ENCODE data around the gene TBC1D14.

TBC1D14 gene

DNA sequence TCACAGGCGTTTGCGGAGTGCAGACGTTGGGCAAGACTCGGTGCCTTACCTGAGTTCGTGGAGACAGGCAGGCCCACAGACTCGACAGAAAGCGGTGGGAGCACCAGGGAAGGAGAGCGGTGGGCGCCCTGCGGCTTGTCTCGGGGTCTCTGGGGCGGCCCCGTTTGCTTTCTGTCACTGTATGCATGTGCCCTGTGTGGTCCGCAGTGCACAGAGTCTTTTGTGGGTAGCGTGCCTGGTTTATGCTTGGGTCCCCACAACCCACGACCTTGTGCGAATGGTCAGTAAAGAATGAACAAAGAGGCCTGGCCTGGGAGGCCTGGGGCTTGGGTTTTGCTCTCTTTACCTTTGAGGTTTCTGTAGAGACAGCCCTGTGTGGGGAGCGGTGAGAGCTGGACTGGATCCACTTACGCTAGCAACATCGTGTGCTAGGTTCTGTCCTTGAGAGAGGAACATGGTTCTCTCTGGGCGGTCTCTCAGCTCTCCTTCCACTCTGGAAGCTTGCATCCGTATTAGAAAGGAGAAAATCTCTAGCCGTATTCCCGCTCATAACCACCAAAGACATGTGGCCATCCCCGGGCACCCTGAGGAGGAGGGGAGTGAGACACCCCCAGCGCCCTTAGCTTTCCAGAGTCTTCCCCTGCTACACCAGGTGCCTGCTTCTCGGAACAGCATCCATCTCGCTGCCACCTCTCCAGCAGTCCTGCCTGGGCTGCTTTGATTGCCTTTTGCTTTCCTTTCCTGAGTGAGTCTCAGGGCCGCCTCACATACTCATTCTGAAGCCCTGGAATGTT is 134.7 kb downstream of the TBC1D14 start:
- no peak for DNase-seq (ENCODE audit: low read depth)

DNA sequence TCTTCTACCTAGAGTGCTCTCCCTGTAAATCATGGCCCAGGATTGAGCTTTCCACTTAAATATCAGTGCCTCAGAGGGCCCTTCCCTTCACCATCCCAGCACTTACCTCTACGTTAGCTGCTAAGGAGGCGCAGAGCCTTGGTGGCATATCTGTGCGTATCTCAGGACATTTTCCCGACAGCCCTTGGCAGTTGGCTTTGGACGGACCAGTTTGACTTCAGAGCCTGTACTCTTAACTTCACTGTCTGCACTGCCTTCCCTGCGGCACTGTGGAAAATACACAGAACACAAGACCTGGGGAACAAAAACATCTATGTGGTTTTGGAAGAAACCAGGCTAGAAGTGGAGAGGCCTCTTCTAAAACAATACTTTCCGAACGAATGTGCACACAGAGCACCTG is 135.9 kb downstream of the TBC1D14 start:
- DNase-seq (ENCODE audit: low read depth) = no peak

DNA sequence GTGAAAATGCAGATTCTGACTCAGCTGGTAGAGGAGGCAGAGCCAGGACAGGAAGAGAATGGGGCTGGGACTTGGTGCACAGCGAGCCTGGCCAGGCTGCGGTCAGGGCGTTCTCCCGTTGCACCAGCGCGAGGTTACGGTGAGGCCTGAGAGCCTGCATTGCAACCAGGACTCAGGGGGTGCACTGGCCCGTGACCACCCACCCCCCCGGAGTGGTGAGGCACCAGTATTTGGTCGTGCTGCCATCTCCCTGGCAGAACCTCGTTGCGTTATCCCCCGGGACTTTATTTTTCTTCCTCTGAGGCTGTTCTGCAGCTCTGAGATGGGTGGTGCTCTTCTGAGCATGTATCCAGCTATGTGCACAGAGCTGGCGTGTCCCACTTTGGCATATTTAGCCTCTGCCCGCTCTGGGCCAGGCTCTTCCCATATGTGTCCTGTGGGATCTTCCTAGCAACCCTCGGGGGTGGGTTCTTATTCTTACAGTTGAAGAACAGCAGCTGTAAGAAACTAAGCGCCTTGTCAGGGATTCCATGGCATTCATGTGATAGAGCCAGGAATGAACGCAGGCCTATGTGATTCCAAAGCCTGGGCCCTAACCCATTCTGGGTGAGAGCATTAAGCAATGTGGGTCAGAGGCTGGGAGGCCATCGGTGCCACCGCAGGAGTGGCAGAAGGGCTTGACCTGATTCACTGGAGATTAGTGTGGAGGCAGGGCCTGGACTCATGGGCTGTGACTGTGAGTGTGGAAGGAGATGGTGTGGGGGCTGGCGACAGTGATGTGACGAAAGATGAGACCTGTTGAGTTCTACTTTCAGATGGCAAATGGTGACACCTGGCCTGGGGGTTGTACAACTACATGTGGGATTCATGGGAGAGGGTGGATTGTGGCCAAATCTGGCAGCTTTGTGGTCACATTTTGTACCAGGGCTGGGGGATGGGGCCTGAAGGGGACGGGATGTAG is 136.6 kb downstream of the TBC1D14 start:
- DNase-seq (ENCODE audit: low read depth) = no peak

DNA sequence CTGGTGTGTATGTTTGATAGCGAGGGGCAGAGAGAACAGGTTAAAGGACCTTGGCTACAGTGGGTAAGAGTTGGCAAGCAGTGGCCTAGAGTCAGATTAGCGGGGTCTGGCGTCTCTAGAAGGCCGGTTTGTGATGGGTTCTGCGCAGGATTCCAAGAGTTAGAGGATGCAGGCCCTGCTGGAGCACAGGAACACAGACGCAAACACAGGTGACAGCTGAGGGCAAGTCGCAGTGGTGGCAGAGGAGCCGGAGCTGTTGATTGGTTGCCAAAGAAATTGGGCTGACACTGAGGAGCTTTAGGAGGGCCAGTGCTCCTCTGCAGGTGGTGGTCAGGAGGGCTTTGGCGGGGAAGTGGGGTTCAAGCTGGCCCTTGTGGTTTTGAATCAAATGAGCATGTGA is 137.3 kb downstream of the TBC1D14 start:
- no peak for DNase-seq (ENCODE audit: low read depth)

DNA sequence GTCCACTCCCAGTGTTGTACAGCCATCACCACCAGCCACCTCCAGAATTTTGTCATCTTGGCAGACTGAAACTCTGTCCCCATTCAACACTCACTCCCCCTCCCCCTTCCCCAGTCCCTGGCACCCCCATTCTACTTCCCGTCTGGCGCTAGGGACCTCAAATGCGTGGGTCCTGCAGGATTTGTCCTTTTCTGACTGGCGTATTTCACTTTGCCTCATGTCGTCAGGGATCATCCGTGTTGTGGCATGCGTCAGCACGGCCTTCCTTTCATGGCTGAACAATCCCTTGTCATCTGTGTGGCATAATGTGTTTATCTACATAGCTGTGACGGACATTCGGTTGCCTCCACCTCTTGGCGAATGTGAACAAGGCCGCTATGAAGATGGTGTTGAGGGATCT is 139.0 kb downstream of the TBC1D14 start:
- DNase-seq (ENCODE audit: low read depth) = no peak

DNA sequence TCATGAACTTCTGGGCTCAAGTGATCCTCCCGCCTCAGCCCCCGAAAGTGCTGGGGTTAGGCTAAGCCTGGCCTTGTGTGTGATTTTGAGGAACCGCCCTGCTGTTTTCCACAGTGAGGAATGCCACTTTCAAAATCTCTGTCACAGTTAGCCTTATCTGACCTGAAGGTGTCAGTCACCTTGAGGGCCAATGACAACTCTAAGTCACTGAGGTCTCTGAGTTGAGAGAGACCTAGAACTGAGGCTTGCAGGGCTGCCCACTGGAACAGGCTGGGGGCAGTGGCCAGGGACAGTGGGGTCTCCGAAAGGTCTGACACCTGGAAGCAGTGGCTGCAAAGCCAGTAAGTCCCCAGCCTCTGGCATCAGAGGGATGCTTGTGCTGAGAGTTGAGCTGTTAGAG is 139.7 kb downstream of the TBC1D14 start:
- no peak for DNase-seq (ENCODE audit: low read depth)

DNA sequence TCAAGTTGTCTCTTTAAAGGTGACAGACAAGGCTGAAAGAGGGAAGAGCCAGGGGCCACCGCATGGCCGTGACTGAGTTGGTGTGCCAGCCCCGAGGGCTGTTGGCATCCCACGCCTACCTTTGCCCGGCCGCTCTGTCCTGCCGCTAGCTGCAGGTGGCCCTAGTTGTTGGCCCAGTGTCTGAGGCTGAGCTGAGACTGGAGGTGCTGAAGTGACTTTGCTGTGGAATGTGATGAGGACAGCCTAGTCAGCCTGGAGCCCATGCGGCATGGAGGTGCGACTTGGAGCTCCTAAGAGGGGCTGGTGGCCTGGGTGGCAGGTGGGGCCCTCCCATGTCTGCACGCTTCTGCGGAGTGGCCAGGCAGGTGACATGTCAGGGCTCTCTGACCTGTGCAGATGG is 140.1 kb downstream of the TBC1D14 start:
- no peak for DNase-seq (ENCODE audit: low read depth)

DNA sequence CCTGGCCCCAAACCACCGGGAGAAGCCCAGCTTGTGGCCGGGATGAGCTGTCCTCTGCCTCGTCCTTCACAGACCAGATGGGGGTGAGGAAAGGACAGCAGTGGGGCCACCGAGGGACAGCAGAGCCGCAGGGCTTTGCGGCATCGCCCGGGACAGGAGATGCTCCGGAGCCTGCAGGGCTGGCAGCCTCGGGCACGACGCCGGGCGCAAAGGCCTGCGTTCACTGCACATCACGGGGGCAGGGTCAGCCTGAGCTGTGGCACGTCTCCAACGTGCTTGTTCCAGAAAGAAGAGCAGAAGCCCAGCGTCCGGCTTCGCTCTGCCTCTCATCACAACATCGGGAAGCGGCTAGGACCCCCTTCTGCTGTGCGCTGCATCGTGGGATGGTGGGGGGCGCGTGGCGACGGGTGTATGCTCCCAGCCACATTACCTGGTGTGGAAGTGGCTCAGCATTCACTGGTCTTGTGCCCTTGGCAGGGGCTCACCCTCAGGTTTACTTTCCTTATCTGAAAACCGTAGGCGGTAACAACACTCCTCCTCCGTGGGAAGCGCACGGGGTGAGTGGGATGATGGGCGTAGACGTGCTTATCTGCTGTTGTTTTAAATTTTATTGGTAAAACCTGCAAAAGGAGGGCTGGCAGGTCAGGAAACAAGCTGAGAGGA is 141.0 kb downstream of the TBC1D14 start:
- DNase-seq (ENCODE audit: low read depth) = no peak

DNA sequence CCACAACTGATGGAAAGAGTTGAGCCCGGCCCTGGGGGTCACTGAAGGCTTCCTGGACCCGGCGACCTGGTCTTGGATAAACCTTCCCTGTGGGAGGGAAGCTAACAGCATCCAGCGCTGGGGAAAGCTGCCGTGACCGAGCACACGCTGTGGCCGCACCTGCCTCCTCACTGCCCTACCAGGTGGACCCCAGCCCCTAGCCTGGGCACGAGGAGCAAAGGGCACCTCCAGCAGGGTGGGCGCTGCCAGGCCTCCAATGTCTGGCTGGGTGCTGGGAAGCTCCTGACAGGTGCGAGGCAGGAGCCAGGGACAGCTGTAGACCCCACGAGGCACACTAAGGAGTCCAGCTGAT is 141.5 kb downstream of the TBC1D14 start:
- DNase-seq (ENCODE audit: low read depth) = no peak

DNA sequence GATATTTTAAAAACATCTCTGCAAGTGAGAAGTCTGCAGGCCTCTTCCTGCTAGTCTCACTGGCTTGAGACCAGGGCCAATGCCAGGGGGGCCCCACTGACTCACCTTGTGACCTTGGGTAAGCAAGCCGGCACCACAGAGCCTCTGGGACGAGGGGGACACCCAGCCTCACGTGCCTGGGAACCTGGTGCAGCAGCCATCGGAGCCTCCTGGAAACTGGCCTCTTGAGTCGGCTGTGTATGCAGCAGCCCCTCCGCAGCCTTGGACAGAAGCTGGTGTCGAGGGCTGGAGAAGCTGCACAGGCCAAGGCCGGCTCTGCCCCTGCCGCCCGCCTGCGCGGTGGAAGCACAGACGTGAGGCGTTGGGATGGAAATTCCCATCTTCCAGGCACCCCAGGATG is 142.3 kb downstream of the TBC1D14 start:
- DNase-seq (ENCODE audit: low read depth) = no peak

DNA sequence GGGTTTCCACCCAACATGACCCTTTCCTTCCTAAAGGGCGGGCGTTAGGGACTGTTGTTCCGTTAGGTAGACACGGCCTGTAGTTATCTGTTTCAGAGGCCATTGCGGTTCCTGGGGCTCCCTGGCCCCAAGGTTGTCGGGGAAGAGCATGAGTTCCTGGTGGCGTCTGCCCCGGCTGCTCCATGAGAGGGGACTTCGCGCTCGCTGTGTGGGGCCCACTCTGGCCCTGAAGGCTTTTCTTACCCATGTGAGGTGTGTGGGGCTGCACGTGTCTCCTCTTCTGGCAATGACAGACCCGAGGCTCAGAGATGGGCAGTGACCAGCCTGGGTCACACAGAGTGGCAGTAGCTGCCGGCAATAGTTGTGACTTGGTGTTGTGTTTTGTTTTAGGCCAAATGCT is 142.7 kb downstream of the TBC1D14 start:
- DNase-seq (ENCODE audit: low read depth) = no peak

DNA sequence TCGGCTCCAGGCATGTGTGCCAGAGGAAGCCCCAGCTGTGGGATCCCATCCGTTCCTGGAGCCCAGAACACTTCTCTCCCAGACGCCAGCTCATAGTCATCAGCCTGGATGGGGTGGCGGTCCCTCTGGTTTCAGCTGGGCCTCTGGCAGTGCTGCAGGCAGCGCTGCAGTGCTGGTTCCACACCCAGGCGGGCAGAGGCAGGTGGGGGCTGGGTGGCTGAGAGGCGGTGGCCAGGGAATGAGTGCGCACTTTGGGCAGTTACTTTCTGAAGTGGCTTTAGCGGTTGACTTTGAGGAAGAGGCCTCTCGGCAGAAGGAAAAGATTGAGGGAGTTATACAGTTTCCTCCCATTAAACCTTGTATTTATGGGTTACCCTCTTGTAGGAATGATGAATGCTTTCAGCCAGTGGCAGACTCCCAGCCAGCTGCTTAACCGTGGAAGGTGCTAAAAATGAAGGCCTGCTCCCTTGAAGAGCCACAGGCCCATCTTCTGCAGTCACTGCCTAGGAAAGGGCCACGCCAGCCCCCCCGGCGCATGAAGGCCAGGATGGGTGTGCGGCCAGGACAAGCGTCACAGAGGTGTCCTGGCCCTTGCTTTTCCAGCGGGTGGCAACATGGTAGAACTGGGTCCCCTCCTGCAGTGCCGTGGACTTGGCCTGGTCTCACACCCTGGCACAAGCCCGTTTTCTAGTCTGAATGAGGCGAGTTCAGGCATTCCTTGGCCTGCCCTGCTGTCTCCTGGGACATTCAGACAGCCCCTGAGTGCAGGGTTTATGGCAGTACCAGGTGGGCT is 143.5 kb downstream of the TBC1D14 start:
- DNase-seq (ENCODE audit: low read depth) = no peak

DNA sequence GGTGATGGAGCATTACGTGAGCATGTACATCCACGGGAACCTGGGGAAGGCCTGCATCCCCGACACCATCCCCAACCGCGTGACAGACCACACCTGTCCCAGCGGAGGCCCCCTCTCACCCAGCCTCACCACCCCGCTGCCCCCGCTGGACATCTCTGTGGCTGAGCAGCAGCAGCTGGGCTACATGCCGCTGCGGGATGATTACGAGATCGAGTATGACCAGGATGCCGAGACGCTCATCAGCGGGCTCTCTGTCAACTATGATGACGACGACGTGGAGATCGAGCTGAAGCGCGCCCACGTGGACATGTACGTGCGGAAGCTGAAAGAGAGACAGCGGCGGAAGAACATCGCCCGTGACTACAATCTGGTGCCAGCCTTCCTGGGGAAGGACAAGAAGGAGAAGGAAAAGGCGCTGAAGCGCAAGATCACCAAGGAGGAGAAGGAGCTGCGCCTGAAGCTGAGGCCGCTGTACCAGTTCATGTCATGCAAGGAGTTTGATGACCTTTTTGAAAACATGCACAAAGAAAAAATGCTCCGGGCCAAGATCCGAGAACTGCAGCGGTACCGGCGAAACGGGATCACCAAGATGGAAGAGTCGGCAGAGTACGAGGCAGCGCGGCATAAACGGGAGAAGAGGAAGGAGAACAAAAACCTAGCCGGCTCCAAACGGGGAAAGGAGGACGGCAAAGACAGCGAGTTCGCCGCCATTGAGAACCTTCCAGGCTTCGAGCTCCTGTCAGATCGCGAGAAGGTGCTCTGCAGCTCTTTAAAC is 144.7 kb downstream of the TBC1D14 start:
- no peak for DNase-seq (ENCODE audit: low read depth)

DNA sequence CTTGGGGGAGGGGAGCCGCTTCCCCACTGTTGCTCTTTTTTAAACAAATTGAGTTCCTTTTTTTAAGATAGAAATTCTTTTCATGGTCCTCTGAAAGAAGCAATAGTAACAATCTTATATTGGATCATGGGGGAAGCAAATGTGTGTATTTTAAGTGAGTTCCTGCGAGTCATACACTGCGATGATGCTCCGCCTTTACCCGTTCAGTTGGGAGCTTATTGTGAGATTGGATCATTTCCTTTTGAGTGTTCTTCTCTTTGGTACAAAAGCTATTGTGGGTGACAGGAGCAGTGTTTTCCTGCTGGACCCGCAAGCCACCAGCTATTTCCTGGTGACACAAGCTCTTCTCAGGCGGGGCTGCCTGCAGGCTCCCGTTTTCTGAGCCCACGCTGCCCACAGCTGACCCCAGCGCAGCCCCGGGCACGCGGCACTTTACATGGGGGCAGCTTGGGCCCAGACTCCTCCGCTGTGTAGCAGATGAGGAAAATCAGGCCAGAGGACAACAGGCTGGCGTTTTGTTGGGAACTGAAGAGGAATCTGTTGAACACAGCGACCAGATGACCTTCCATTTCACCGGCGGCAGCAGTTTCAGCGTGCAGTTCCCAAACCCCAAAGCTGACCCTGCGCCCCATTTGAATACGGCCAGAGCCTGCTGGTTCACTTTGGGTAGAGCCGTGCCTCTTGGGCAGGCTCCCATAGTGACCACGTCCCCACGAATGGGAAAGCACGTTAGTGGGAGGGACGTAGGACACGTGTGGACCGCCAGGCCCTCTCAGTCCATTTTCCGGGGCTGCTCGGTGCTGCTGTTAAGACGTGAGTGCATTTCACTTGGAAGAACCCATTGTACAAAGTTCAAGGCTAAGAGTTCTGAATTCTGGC is 145.7 kb downstream of the TBC1D14 start:
- DNase-seq (ENCODE audit: low read depth) = no peak

DNA sequence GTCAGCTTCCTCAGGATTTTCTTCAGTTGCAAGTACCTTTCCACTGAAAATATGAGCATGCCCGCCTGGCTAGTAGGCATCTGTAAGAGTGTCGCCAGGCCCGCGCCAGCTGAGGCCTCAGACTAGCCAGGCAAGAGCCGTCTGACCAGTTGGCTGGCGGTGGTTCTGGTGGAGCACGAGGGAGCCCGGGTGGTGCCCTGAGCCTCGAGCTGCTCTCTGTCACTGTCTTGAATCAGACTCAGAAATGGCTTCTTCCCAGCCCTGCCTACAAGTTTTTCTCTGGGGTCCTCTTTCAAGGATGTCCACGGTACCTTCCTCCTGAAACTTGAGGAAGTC is 146.3 kb downstream of the TBC1D14 start:
- DNase-seq (ENCODE audit: low read depth) = no peak

DNA sequence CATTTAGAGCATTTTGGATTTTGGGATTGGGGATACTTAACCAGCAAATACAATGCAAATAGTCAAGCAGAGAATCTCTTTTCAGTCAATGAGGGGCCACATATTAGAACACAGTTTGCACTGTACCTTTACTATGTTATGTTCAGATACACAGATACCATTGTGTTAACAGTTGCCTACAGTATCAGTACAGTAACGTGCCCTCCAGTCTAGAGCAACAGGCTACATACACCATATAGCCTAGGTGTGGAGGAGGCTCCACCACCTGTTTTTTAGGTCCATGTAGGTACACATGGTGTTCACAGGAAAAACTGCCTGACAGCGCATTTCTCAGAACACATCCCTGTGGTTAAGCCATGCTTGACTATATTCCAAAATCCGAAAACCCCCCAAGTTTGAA is 149.2 kb downstream of the TBC1D14 start:
- DNase-seq (ENCODE audit: low read depth) = no peak

DNA sequence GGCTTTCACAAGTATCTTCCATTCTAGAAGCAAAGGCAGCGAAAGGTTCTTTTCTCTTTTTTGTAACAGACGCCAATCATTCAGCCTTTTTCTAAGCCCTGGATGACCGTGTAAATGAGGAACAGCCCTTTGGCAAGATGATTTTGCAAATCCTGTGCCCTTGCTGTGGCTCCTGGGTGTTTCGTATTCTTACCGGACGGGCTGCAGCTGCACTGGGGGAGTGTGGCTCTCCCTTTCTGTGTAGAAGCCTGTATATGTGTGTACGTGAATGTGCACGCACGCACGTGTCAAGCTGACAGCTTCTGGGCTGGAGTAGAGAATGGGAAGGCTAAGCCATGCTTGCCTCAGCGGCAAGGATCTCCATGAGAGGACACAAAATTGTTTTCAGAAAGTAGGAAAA is 150.0 kb downstream of the TBC1D14 start:
- DNase-seq (ENCODE audit: low read depth) = no peak

DNA sequence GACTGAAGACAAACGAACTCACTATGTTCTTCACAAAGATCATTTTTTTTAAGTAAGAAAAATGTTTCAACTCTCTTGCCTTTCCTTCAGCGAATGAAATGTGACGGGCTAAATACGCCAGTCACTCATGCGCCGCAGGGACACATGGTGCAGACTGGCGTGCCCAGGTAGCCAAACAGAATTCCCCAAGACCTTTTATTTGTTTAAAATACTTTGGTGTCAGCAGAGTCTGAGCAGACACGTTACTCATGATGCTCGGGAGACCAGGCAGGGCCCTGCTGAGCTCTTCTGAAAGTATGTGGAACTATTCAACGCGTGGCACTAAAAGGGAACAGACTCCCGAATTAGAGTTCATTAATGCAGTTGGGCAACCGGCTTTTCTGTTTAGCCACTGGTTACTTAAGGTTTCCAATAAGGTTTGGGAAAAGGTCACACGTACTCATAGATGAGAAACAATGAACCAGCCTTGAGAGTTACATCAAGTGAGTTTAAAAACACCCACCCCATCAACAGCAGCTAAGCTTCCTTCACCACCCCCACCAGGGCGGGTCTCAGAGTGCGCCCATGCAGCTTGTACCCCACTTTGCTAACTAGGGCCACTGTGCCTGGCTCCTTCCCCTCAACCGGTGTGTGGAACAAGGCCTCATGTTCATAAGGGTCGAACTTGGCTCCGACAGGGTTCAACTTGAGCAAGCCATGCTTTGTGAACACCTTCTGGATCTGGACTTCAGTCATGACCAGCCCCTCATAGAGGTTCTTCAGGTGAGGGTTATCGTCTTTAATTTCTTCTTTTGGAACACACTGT is 150.9 kb downstream of the TBC1D14 start:
- DNase-seq (ENCODE audit: low read depth) = no peak

DNA sequence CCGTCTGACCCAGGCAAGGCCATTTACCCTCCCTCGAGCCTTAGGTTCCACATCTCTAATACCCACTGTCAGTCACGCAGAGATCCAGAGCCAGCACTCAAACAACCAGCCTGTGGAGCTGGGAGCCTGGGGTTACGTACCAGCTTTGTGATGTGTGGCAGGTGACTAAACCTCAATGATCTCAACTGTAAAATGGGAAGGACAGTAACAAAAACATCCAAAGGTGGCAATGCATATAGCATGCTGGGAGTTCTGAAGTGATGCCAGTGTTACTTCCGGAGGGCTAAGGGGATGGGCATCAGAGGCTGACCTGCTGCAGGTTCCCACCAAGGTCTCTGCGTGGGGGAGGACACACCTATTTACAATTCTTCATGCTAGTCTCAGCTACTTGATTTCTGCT is 152.2 kb downstream of the TBC1D14 start:
- DNase-seq (ENCODE audit: low read depth) = no peak

DNA sequence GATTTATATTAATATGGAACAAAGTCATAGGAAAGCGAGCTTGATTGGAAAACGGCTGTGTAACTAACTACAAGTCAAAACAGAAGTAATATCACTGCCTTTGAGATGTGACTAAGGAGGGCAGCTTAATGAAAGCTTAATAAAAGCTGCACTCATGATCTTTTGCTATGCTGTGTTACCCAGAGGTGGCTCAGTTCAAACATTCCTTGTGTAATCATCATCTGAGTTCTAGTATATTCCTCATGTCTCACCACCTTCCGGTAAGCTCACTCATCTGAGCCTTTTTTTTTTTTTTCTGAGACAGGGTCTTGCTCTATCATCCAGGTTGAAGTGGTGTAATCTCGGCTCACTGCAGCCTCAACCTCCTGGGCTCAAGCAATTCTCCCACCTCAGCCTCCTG is 153.2 kb downstream of the TBC1D14 start:
- DNase-seq (ENCODE audit: low read depth) = no peak

Data from stimulated activated CD8-positive, alpha-beta memory T cell treated with anti-CD3 and anti-CD28 coated beads, Interleukin-12 subunit alpha, Interleukin-12 subunit beta, amount 100 ng/mL, for 1 hour (primary cell).